Measurements from ENCODE around the gene ZFYVE16.
"Not testable (repeated sequence)": the region's sequence is repeated elsewhere in the genome, so short reads cannot be mapped to it uniquely, and the experiment has no call there.

The ZFYVE16 gene

DNA sequence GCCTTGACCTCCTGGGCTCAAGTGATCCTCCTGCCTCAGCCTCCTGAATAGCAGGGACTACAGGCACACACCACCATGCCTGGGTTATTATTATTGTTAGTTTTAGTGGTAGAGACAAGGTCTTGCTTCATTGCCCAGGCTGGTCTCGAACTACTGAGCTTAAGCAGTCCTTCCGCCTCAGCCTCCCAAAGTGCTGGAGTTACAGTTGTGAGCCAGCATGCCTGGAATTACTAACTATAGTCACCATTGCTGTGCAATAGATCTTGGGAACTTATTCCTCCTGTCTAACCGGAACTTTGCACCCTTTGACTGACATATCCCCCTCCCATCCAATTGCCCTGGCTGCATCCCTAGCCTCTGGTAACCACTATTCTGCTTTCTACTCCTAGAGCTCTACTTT lies 83.4 kb downstream of the ZFYVE16 start:
- DNase-seq: no peak

DNA sequence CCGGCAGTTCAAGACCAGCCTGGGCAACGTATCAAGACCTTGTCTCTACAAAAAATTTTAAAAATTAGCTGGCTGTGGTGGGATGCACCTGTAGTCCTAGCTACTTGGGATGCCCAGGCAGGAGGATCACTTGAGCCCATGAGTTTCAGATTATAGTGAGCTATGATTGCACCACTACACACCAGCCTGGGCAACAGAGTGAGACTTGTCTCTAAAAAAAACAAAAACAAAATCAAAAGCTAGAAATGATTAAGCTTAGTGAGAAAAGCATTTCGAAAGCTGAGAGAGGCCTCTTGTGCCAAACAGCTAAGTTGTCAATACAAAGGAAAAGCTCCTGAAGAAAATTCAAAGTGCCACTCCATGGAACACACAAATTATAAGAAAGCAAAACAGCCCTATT lies 84.9 kb downstream of the ZFYVE16 start:
- no peak for DNase-seq

DNA sequence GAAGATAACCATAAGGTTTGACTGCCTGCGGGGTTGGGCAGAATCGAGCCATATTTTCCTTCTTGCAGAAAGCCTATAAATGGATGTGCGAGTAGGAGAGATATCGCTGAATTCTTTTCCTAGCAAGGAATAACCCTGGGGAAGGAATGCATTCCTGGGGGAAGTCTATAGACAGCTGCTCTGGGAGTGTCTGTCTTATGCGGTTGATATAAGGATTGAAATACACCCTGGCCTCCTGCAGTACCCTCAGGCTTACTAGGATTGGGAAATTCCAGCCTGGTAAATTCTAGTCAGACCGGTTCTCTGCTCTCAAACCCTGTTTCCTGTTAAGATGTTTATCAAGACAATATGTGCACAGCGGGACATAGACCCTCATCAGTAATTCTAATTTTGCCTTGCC lies 85.6 kb downstream of the ZFYVE16 start:
- not testable (repeated sequence) for DNase-seq

DNA sequence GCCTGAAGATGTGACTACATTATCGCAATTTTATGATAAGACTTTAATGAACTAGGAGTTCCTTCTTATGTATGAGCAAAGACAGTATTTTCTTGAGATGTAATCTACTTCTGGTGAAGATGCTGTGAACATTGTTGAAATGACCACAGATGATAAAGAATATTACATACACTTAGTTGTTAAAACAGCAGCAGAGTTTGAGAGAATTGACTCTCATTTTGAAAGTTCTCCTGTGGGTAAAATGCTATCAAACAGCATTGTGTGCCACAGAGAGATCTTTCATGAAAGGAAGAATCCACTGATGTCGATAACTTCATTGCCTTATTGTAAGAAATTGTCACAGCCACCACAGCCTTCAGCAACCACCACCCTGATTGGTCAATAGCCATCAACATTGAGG lies 88.0 kb downstream of the ZFYVE16 start:
- no peak for DNase-seq

DNA sequence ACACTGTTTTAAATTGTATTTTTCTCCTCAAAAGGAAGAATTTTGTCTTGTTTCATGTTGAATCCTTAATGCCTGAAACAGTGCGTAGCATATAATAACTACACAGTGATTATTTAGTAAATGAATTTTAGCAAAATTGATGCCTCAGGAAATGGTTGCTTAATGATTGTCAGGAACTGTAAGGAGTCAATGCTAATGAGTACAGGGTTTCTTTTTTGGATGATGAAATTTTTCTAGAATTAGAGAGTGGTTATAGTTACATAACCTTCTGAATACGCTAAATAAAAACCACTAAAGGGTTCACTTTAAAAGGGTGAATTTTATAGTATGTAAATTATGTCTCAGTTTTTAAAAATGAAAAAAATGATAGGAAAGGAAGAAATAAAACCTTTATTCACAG lies 94.9 kb downstream of the ZFYVE16 start:
- DNase-seq: no peak

DNA sequence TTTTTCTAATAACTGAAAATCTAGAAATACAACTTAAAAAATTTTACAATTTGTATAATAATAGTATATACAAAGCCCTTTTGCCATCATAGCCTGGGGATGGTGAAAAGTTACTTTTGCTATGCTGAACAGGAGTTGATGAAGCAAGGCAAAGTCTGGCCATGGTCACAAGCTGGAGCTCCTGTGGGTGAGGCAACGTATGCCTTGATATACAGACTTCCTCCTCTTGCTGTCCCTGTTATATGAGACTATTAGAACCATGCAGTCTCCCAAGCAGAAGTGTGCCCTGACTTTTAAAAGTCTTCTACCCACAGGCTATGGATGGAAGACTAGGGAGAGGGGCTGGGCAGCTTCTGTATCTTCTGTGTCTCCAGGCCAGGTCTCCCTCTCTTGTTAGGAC lies 95.8 kb downstream of the ZFYVE16 start:
- DNase-seq: no peak

DNA sequence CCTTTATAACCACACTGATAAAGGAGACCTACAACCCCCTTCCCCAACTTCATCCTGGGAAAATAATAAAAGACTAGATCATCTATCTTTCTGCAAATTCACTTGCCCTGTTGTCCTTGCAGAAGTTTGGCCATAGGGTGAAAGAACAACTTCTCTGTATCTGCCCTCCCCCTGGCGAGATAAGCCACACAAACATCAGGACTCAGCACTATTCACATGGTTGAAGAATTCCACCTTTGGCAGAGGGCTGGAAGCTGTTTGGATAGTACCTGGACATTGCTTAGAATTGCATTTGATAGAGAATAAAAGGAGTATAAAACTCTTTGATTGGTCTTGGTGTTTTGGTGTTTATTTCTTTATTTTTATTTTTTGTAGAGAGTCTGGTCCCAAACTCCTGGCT lies 97.0 kb downstream of the ZFYVE16 start:
- DNase-seq: no peak

DNA sequence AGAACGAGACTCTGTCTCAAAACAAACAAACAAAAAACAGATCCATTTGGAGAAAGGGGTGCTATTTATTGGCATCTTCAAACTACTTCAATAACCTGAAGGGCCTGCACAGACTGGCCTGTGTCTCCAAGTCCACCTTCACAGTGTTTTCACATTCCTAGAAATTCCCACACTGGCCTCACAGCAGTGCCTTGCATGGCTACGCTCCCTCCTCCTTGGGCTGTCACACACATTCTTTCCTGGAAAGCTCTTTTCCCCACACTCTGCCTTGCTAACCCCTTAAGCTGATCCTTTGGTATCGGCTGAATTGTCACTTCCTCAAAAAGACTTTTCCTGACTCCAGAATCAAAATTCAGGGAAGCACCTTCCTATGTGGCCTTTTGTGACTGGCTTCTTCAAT lies 99.8 kb downstream of the ZFYVE16 start:
- no peak for DNase-seq

DNA sequence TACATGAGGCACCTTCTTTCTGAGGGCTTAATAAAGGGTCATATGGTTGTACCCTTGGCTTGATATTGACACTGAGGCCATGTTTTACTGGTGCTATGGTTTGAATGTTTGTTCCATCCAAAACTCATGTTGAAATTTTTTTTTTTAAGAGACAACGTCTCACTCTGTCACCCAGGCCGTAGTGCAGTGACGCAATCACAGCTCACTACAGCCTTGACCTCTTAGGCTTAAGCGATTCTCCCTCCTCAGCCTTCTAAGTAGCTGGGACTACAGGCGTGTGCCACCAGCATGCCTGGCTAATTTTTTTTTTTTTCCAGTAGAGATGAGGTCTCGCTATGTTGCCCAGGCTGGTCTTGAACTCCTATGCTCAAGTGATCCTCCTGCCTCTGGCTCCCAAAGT lies 101.0 kb downstream of the ZFYVE16 start:
- DNase-seq: no peak

DNA sequence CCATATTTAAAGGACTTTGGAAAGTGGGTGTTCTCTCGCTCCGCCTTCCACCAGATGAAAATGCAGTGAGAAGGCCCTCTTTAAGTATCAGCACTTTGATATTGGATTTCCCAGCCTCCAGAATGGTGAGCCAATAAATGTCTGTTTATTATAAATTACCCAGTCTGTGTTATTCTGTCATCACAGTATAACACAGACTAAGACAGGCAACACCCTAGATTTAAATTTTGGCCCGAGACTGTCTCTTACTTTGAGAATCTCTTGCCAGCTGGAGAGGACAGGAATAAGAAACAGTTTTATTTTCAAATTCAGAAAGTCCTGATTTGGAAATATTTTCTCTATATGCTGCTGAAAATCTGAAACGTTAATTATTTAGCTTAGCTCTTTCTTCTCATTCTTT lies 101.5 kb downstream of the ZFYVE16 start:
- DNase-seq: no peak

DNA sequence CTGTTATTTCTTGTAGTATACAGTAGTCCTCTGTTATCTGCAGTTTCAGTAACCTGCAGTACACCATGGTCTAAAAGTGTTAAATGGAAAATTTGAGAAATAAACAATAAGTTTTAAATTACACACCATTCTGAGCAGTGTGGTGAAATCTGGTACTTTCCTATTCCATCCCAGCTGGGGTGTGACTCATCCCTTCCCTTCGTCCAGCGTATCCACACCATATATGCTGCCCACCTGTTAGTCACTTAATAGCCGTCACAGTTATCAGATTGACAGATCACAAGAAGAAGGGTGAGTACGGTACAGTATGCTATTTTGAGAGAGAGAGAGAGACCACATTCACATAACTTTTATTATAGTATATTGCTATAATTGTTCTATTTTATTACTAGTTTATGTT lies 109.0 kb downstream of the ZFYVE16 start:
- peak; percentile 7 for DNase-seq
